ENCODE measurements around the gene OTOS.

The OTOS gene

DNA sequence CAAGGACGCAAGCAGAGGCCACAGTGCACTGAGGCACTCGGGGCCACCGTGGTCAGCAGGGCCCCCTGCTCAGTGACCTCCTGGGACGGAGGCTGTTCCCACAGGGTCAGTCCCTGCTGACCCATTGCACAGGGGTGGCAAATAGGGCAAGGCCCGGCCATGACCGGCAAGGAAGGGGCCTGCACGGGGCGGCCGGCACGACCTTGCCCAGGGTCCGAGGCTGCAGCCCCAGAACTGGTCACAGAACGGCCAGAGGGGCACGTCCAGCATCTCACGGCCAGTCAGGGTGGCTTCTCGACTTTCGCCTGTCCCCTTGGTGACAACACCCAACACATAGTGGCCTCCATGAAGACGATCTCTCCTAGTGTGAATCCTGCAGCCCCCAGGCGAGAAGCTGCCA is 27.6 kb upstream of the OTOS start:
- no peak for DNase-seq (ENCODE audit: low read depth in 3 of 3, low spot score in 1 of 3)

- no peak for DNase-seq (ENCODE audit: low read depth in 3 of 3, low spot score in 1 of 3)
Observed at GRCh38 chr2:240167588-240167880, 27.1 kb upstream of the OTOS start.

- no peak for DNase-seq (ENCODE audit: low read depth in 3 of 3, low spot score in 1 of 3)
Observed at GRCh38 chr2:240166761-240167587, 26.5 kb upstream of the OTOS start.

DNA sequence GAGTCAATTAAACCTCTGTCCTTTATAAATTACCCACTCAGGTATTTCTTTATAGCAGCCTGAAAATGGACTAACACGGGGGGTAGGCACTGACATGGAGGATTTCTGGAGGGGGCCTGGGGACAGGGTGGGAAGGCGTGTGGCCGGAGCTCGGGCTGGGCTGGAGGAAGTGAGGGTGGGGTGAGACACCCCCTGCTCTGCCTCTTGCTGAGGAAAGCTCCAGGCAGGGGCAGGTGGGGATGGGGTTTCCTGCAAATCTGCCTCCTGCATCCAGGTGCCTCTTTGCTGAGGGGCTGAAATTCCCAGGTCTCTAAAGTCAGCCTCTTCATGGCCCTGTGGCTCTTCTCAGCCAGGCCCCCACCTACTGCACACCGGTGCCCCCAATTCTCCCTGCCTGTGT is 25.7 kb upstream of the OTOS start:
- no peak for DNase-seq (ENCODE audit: low read depth in 3 of 3, low spot score in 1 of 3)

GRCh38 chr2:240165661-240166060 is 25.2 kb upstream of the OTOS start:
- no peak for DNase-seq (ENCODE audit: low read depth in 3 of 3, low spot score in 1 of 3)

- DNase-seq (ENCODE audit: low read depth in 3 of 3, low spot score in 1 of 3), result no peak
Observed at GRCh38 chr2:240165034-240165433, 24.6 kb upstream of the OTOS start.

DNA sequence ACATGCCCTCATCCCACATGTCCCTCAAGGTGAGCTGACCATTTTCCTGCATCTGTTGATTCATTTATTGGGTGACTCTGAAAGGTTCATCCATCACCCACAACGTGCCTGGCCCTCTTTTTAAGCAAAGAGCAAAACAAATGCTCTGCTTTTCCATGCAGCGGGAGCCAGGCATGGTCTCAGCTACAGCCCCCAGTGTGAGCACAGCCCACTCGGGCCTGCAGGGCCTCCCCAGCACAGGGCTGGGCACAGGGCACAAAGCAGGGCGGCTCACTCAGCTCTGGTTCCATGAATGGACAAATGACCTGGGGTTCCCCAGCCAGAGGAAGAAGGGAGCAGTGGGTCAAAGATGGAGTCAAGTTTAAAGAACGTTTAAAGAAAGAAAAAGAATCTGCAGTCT is 24.1 kb upstream of the OTOS start:
- no peak for DNase-seq (ENCODE audit: low read depth in 3 of 3, low spot score in 1 of 3)

- no peak for DNase-seq (ENCODE audit: low read depth in 3 of 3, low spot score in 1 of 3)
Observed at GRCh38 chr2:240163844-240164574, 23.6 kb upstream of the OTOS start.

DNA sequence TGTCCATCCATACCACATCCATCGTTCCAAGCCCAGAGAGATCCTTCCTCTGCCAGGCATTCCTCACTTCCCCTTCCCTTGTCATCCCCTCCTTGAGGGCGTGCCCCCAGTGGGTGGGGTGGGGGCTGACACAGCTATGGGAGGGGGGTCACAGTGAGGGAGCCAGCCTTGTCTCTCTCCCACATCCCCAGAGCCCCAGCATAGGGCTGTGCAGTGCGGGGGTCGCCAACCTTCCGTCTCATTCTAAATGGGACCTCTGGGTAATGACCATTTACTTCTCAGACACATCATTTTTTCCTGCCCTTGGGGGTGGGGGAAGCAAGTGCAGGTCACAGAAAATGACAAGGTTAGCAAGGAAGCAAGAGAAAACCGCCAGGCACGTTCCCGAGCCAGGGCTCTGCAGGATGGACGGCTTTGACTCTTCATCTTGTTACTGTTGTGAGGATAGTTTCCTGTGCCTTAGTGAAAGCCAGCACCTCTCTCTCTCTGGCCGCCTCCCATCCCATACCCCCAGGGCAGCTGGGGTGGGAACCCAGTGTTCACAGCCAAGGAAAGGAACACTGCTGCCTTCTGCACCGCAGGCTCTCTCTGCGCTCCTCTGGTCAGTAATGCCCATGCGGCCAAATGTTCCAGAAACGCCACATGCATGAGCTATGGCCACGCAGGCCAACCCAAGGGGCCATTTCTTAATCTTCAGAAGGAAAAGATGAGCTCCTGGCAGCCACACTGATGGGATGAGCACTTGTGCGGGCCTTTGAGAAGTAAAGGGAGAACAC is 22.7 kb upstream of the OTOS start:
- DNase-seq (ENCODE audit: low read depth in 3 of 3, low spot score in 1 of 3), result no peak

- DNase-seq (ENCODE audit: low read depth in 3 of 3, low spot score in 1 of 3), result no peak
Observed at GRCh38 chr2:240162531-240162930, 22.1 kb upstream of the OTOS start.

GRCh38 chr2:240162032-240162431 is 21.6 kb upstream of the OTOS start:
- DNase-seq (ENCODE audit: low read depth in 3 of 3, low spot score in 1 of 3), result no peak

GRCh38 chr2:240161087-240161750 is 20.8 kb upstream of the OTOS start:
- DNase-seq (ENCODE audit: low read depth in 3 of 3, low spot score in 1 of 3), result no peak

DNA sequence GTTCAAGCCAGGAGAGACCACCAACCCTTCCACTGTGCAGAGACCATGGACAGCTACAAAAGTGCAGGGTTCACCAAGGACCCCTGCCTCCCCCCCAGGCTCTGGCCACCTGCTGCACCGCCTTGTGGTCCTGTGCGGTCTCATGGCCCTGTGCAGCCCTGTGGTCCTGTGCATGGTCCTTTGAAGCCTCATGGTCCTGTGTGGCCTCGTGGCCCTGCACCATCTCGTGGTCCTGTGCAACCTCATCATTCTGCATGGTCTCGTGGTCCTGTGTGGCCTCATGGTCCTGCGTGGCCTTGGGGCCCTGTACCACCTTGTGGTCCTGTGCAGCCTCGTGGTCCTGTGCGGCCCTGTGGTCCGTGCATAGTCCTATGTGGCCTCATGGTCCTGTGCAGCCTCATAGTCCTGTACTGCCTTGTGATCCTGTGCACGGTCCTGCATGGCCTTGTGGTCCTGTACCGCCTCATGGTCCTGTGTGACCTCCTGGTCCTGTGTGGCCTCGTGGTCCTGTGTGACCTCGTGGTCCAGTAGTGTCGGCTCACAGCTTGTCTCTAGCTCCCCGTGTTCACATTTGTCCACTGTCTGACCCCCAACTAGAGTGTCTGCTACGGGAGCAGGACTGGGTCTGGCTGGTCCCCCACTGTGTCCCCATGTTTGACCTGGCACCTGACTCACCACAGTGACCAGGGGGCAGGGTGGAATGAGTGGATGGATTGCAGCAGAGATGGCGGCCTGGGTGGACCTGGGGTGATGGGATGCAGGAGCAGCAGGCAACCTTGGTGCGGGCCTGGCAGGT is 20.0 kb upstream of the OTOS start:
- DNase-seq (ENCODE audit: low read depth in 3 of 3, low spot score in 1 of 3), result no peak

- DNase-seq (ENCODE audit: low read depth in 3 of 3, low spot score in 1 of 3), result no peak
Observed at GRCh38 chr2:240159251-240159839, 18.9 kb upstream of the OTOS start.

- no peak for DNase-seq (ENCODE audit: low read depth in 3 of 3, low spot score in 1 of 3)
Observed at GRCh38 chr2:240157147-240157470, 16.7 kb upstream of the OTOS start.

DNA sequence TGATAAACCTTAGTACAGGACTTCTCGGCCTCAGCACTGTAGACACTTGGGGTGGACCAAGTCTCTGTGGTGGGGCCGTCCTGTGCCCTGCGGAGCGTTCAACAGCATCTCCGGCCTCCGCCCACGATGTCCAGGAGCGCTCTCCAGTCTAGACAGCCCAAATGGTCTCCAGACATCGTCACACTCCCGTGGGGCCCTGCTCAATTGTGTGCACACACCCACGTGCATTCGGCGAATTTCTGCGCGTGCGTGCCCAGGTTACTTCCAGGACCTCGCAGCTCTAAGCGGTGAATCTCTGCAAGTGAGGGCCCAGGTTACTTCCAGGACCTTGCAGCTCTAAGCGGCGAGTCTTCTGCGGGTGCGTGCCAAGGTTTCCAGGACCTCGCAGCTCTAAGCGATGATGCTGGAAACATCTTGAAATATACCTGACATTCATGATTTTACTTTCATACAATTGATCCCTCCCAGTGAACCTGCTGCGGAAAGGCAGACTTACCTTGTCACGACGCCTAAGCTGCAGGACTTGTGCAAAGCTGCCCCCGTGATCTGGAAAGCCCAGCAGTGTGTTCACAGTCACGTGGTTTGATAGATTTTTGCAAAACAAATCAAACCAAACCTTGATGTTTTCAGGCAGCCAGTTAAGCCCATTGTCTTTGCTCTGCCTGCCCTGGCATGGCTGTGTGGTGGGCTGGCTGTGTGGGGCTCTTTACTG is 16.1 kb upstream of the OTOS start:
- no peak for DNase-seq (ENCODE audit: low read depth in 3 of 3, low spot score in 1 of 3)

GRCh38 chr2:240155745-240156390 is 15.4 kb upstream of the OTOS start:
- no peak for DNase-seq (ENCODE audit: low read depth in 3 of 3, low spot score in 1 of 3)

GRCh38 chr2:240155048-240155744 is 14.7 kb upstream of the OTOS start:
- no peak for DNase-seq (ENCODE audit: low read depth in 3 of 3, low spot score in 1 of 3)

DNA sequence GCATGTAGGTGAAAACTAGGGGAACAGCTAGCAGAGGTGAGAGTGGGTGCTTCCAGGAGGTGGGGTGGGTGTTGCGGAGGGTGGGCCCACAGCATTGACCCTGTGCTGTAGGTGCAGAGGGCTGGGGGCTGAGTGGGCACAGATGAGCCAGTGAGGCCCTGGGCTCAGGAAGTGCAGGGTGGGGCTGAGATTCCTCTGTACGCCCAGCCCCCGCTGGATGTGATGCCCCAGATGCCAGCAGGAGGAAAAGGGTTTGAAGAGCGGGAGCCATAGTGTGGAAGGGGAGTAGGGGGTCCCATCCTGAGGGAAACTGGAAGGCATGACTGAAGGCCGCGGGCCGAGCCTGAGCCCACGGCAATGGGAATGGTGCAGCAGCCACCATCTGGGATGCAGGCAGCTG is 14.1 kb upstream of the OTOS start:
- no peak for DNase-seq (ENCODE audit: low read depth in 3 of 3, low spot score in 1 of 3)

All from stimulated activated CD4-positive, alpha-beta T cell treated with anti-CD3 and anti-CD28 coated beads, TNF-alpha, amount 100 ng/mL, for 1 hour (primary cell).